H1 (cell line): ENCODE measurements around the gene COL8A1. TPM values are rescaled to one million over a fixed set of nuclear protein-coding genes. Genes with fewer than 3 reads are reported as not detected.

Source experiments
- CTCF ChIA-PET: fragments of 300-600 bp; sonication (Branson Sonifier 250); formaldehyde crosslinking; loops from one replicate; lab custom pipeline; 2021; ENCODE audit not compliant: partially characterized antibody; lab: Charles Lee
- POLR2A ChIA-PET: fragments of 300-600 bp; sonication (Branson Sonifier 250); formaldehyde crosslinking; loops from one replicate; lab custom pipeline; 2021; ENCODE audit warnings: inconsistent platforms; ENCODE audit not compliant: partially characterized antibody; lab: Charles Lee
- DNase-seq, 2 experiments: peaks; one replicate each; pipeline versions ENCODE4 v3.0.0 to v3.0.0-alpha.2; 2010 to 2022; ENCODE audit warnings: low spot score in 2 of 2, low read depth in 1 of 2, mixed read lengths in 1 of 2
- FAIRE-seq: peaks from 2 replicates; lab custom pipeline; 2011; peaks lifted over from hg19 to GRCh38; lab: Jason Lieb, UNC
- H2AFZ ChIP-seq: 2 replicates; pipeline ENCODE4 v1.8.1; 2012; ENCODE audit warnings: low read length, inconsistent platforms
- H2AK5ac ChIP-seq: 2 replicates; pipeline ENCODE4 v1.6.1; 2013; ENCODE audit warnings: low read depth, low read length
- H2BK120ac ChIP-seq: replicated peaks from 2 replicates; pipeline ENCODE3; 2013; ENCODE audit warnings: low read depth, low read length, inconsistent platforms
- H2BK12ac ChIP-seq: 2 replicates; pipeline ENCODE4 v1.6.1; 2013; ENCODE audit warnings: low read depth, low read length
- H2BK15ac ChIP-seq: 2 replicates; pipeline ENCODE4 v1.6.1; 2013; ENCODE audit warnings: low read length
- H2BK20ac ChIP-seq: 2 replicates; pipeline ENCODE4 v1.6.1; 2013; ENCODE audit warnings: low read length
- H2BK5ac ChIP-seq: 2 replicates; pipeline ENCODE4 v1.6.1; 2013; ENCODE audit warnings: low read depth, low read length
- H3K14ac ChIP-seq: 2 replicates; pipeline ENCODE4 v1.6.1; 2013; ENCODE audit warnings: inconsistent platforms; ENCODE audit not compliant: insufficient read length
- H3K18ac ChIP-seq: 2 replicates; pipeline ENCODE4 v1.6.1; 2013; ENCODE audit warnings: low read length; ENCODE audit errors: extremely low read depth
- H3K23ac ChIP-seq: 2 replicates; pipeline ENCODE4 v1.6.1; 2013; ENCODE audit warnings: inconsistent platforms; ENCODE audit not compliant: insufficient read length
- H3K23me2 ChIP-seq: 2 replicates; pipeline ENCODE4 v1.6.1; 2013; ENCODE audit warnings: low read depth, low read length
- H3K27ac ChIP-seq: 2 replicates; pipeline ENCODE4 v1.6.1; 2011; ENCODE audit warnings: low read depth, low read length, inconsistent platforms
- H3K27me3 ChIP-seq, 4 experiments: replicated peaks in 1 of 4; 1 replicate in 1 of 4; 2 replicates in 3 of 4; pipeline versions ENCODE4 v1.6.1 to v1.8.1; 2011 to 2013; ENCODE audit warnings: low read length in 3 of 4, mild to moderate bottlenecking in 3 of 4, inconsistent platforms in 2 of 4, mixed read lengths in 2 of 4, moderate library complexity in 1 of 4; ENCODE audit not compliant: control insufficient read depth in 3 of 4, insufficient read depth in 3 of 4; ENCODE audit errors: extremely low read depth in 1 of 4
- H3K36me3 ChIP-seq, 4 experiments: 2 replicates each; pipeline versions ENCODE4 v1.6.1 to v1.8.1; 2011 to 2013; ENCODE audit warnings: mild to moderate bottlenecking in 4 of 4, low read length in 3 of 4, moderate library complexity in 2 of 4, control low read depth in 1 of 4, inconsistent platforms in 1 of 4; ENCODE audit not compliant: insufficient read depth in 4 of 4, control insufficient read depth in 2 of 4
- H3K4ac ChIP-seq: replicated peaks from 2 replicates; pipeline ENCODE3; 2013; ENCODE audit warnings: low read length, low read depth, mixed read lengths, inconsistent platforms; ENCODE audit not compliant: insufficient read length
- H3K4me1 ChIP-seq, 4 experiments: replicated peaks in 1 of 4; 1 replicate in 1 of 4; 2 replicates in 3 of 4; pipeline versions ENCODE4 v1.6.1 to v1.8.1; 2011 to 2013; ENCODE audit warnings: low read length in 3 of 4, inconsistent platforms in 2 of 4, mixed read lengths in 1 of 4; ENCODE audit not compliant: insufficient read depth in 4 of 4, control insufficient read depth in 3 of 4
- H3K4me2 ChIP-seq, 2 experiments: 2 replicates each; pipeline versions ENCODE4 v1.6.1 to v1.8.1; 2011 to 2013; ENCODE audit warnings: low read depth in 2 of 2, low read length in 2 of 2, control low read depth in 1 of 2, inconsistent platforms in 1 of 2, mild to moderate bottlenecking in 1 of 2; ENCODE audit not compliant: insufficient read depth in 1 of 2
- H3K4me3 ChIP-seq, 4 experiments: fragments of 200-600, 300-600 bp in 1 of 4; sonication (generic), shearing (Covaris generic), sonication (Bioruptor Twin) in 1 of 4; 2 replicates each; pipeline versions ENCODE4 v1.5.1 to v1.8.1; 2011 to 2016; ENCODE audit warnings: low read length in 4 of 4, low read depth in 3 of 4, control low read depth in 2 of 4, inconsistent platforms in 2 of 4, mild to moderate bottlenecking in 2 of 4, mixed read lengths in 1 of 4, moderate library complexity in 1 of 4; ENCODE audit not compliant: insufficient read depth in 2 of 4; ENCODE audit errors: extremely low read depth in 1 of 4
- H3K56ac ChIP-seq: replicated peaks from 2 replicates; pipeline ENCODE3; 2013; ENCODE audit warnings: low read depth, mild to moderate bottlenecking, mixed read lengths, low read length, inconsistent platforms; ENCODE audit not compliant: insufficient read length
- H3K79me1 ChIP-seq: 2 replicates; pipeline ENCODE4 v1.6.1; 2013; ENCODE audit warnings: low read depth, low read length, control low read depth
- H3K79me2 ChIP-seq, 2 experiments: 2 replicates each; pipeline versions ENCODE4 v1.6.1 to v1.8.1; 2012 to 2013; ENCODE audit warnings: low read length in 2 of 2, mild to moderate bottlenecking in 2 of 2, inconsistent platforms in 1 of 2; ENCODE audit not compliant: insufficient read depth in 2 of 2, control insufficient read depth in 1 of 2
- H3K9ac ChIP-seq, 4 experiments: replicated peaks in 1 of 4; 1 replicate in 1 of 4; 2 replicates in 3 of 4; pipeline versions ENCODE4 v1.6.1 to v1.8.1; 2011 to 2013; ENCODE audit warnings: low read depth in 3 of 4, low read length in 3 of 4, control low read depth in 2 of 4, mild to moderate bottlenecking in 2 of 4, moderate library complexity in 2 of 4, inconsistent platforms in 1 of 4; ENCODE audit errors: extremely low read depth in 1 of 4
- H3K9me3 ChIP-seq, 2 experiments: 2 replicates each; pipeline versions ENCODE4 v1.6.1 to v1.8.1; 2012 to 2013; ENCODE audit warnings: mild to moderate bottlenecking in 2 of 2, moderate library complexity in 2 of 2, control low read depth in 1 of 2, inconsistent platforms in 1 of 2, low read depth in 1 of 2, low read length in 1 of 2, mixed read lengths in 1 of 2; ENCODE audit not compliant: insufficient read depth in 2 of 2
- H4K20me1 ChIP-seq, 2 experiments: replicated peaks in 1 of 2; 2 replicates each; pipeline versions ENCODE3 to v1.8.1; 2011 to 2013; ENCODE audit warnings: inconsistent platforms in 2 of 2, low read length in 2 of 2, mild to moderate bottlenecking in 1 of 2; ENCODE audit not compliant: insufficient read depth in 2 of 2, control insufficient read depth in 1 of 2
- H4K5ac ChIP-seq: 2 replicates; pipeline ENCODE4 v1.6.1; 2013; ENCODE audit warnings: low read length, low read depth, mixed read lengths, inconsistent platforms; ENCODE audit not compliant: insufficient read length
- H4K8ac ChIP-seq: 2 replicates; pipeline ENCODE4 v1.8.0; 2013; ENCODE audit warnings: mild to moderate bottlenecking, moderate library complexity, low read length, inconsistent platforms; ENCODE audit not compliant: insufficient read depth; ENCODE audit errors: extremely low read depth
- H4K91ac ChIP-seq: replicated peaks from 2 replicates; pipeline ENCODE3; 2013; ENCODE audit warnings: low read length, mixed read lengths, inconsistent platforms; ENCODE audit not compliant: insufficient read length
- PHF8 ChIP-seq: fragments of 200-600 bp; sonication (generic); conservative IDR thresholded peaks from 2 replicates; pipeline ENCODE4 v1.7.1; 2012; ENCODE audit warnings: low read depth, mild to moderate bottlenecking, inconsistent platforms, low read length, moderate library complexity
- SP1 ChIP-seq: IDR thresholded peaks from 2 replicates; pipeline ENCODE4 v1.6.1; 2011; ENCODE audit warnings: low read depth, low read length
- WGBS, 2 experiments: shearing (Covaris generic) in 1 of 2; methylation state at CpG; one replicate each; pipeline versions ENCODE4 v1.1.6 to v1.1.7; 2013 to 2015; ENCODE audit warnings: low lambda C conversion rate in 2 of 2, mixed read lengths in 2 of 2, inconsistent platforms in 1 of 2, low coverage in 1 of 2, missing lambda C conversion rate in 1 of 2; ENCODE audit not compliant: insufficient replicate concordance in 2 of 2, insufficient coverage in 1 of 2, insufficient read length in 1 of 2; ENCODE audit errors: extremely low coverage in 1 of 2, missing lambda C conversion rate in 1 of 2; 5-methylcytosine and 5-hydroxymethylcytosine counted together
- polyA plus RNA-seq, 7 experiments: library from polyadenylated mRNA; depleted of rRNA in 3 of 7; stranded (reverse) in 5 of 7; unstranded in 2 of 7; fragments of >200 nt in 5 of 7; fragments of 200-250 nt in 2 of 7; gene quantifications; 1 replicate in 5 of 7; 2 replicates in 1 of 7; 4 replicates in 1 of 7; pipeline versions ENCODE4 v1.2.1 to v1.2.3, GENCODE V29; 2011 to 2013; ENCODE audit warnings: missing spikeins in 2 of 7, mixed read lengths in 2 of 7
- total RNA-seq: library from RNA; stranded (reverse); fragmentation: NEBNext Ultra II Directional; extraction: Animal tissue kit (Norgen Biotek cat#: 25700); gene quantifications from 2 replicates; pipeline ENCODE4 v1.2.1, GENCODE V29; 2021

Gene COL8A1
- total and polyA plus RNA-seq, 2 of the 8 experiments (the other 6 are each of a cell fraction or from before 2014, with no cell fraction given) = 0.21 to 1.2 TPM

GRCh38 chr3:99817047-99817436, 178.6 kb downstream of the COL8A1 start:
- ChIA-PET CTCF (interaction anchor here (0.6 to 3.0 kb wide), 3 partner anchors 8 to 292 kb away, joined by 3 to 9 read pairs (median 5); no protein-coding TSS in a partner anchor), POLR2A (interaction anchor here (0.8 to 1.3 kb wide), 2 partner anchors 271 to 443 kb away, joined by 3 to 4 read pairs; partner anchors contain the start of gene TBC1D23)
- Histone ChIP-seq H3K23ac (no peak overlapping the region), H2BK120ac (no peak overlapping the region), H3K79me2 (peaks cover 0 to 26% of the 10 kb centered on the region in 2 experiments; a peak in 2 of 4 replicates), H3K23me2 (peaks cover 12% of the 10 kb centered on the region), H4K5ac (no peak overlapping the region), H3K27ac (peak overlapping the region; percentile 80; the same call in 1 of the 2 replicates), H3K18ac (no peak overlapping the region), H3K4me3 (peak overlapping the region; percentile 79 to 94 (median 88)), H3K4me2 (peak overlapping the region; percentile 73 to 85), H2BK5ac (no peak overlapping the region), H2AFZ (peak overlapping the region; percentile 87), H2AK5ac (no peak overlapping the region; the same call in 1 of the 2 replicates), H2BK20ac (no peak overlapping the region), H4K20me1 (no peaks in the 10 kb centered on the region), H4K8ac (peak overlapping the region; percentile 72; the same call in 1 of the 2 replicates), H3K9ac (peak overlapping the region; percentile 73 to 90 (median 86)), H4K91ac (no peak overlapping the region), H3K14ac (no peak overlapping the region), H2BK15ac (no peak overlapping the region), H3K4ac (no peak overlapping the region), H3K56ac (no peak overlapping the region), H3K4me1 (peaks cover 0 to 5% (median 0%) of the 10 kb centered on the region in 4 experiments; a peak in 2 of 7 replicates), H3K79me1 (peaks cover 4% of the 10 kb centered on the region), H3K9me3 (no peaks in the 10 kb centered on the region), H2BK12ac (no peak overlapping the region), H3K36me3 (no peaks in the 10 kb centered on the region), H3K27me3 (no peaks in the 10 kb centered on the region; a peak in 1 of 7 replicates)
- FAIRE-seq (no peak), DNase-seq (peak in 1 of 2 experiments; percentile 51)
- TF ChIP-seq SP1 = no peak
- TF ChIP-seq PHF8 = peak; percentile 30; the same call in 1 of the 2 replicates
- WGBS, 2 experiments = 6% methylated on average over 14 of the region's 15 CpGs; no CpG with 5 or more reads in 1 of the 2 experiments
